ENCODE measurements around the gene CAPN14. TPM values are rescaled to one million over a fixed set of nuclear protein-coding genes. Genes with fewer than 3 reads are reported as not detected.

The CAPN14 gene
- total and polyA plus RNA-seq, 10 donors = 0.26 to 2.7 (median 0.92) TPM

DNA sequence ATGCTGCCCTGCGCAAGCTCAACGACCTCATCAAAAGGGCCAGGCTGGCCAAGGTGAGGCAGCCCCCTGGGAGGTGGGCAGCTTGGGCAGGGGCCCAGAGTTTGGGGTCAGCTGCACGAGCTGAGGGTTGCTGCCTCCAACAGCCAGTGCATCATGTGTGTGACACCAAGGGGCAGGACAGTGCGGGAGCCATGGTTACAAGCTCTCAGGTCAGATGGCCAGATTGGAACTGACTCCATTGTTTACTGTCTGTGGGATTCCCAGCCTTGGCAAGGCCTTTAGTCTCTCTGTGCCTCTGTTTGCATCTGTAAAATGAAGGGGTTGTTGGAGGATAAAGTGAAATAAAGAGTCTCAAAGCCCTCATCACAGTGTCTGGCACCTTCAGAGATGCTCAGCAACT lies 43.6 kb upstream of the CAPN14 start:
- Histone ChIP-seq H3K36me3 (peaks cover 0 to 55% (median 14%) of the 10 kb centered on the region in 6 donors), H3K4me1 (peaks cover 6 to 35% (median 21%) of the 10 kb centered on the region in 6 donors), H3K27me3 (replicated peaks in 1 of 7) (no peaks in the 10 kb centered on the region), H3K27ac (no peak overlapping the region), H3K4me3 (no peak overlapping the region), H3K9me3 (no peaks in the 10 kb centered on the region)
- no peak for DNase-seq
- intact Hi-C loops (cut with DNase I; ENCODE audit: low total_unique reads) = no loop called here
- 86 to 98% (median 95%) methylated on average over 4 of the region's 4 CpGs for WGBS, 5 donors
- no peak for TF ChIP-seq POLR2A (IDR thresholded peaks at IDR 0.05)
- no peak for TF ChIP-seq POLR2AphosphoS5 (IDR thresholded peaks at IDR 0.05)
- no peak for TF ChIP-seq CTCF (IDR thresholded peaks at IDR 0.05 in 8 of 11, conservative IDR thresholded peaks at IDR 0.05 in 3 of 11)

- WGBS, 5 donors = 80 to 96% (median 86%) methylated on average over 3 of the region's 3 CpGs
These were observed 41.8 kb upstream of the CAPN14 start for GRCh38 chr2:31259075-31259474.

GRCh38 chr2:31258351-31258750 lies 41.0 kb upstream of the CAPN14 start:
- 63 to 70% (median 67%) methylated on average over 5 of the region's 5 CpGs for WGBS, 5 donors
- H3K9me3 ChIP-seq = no peaks in the 10 kb centered on the region
- peaks cover 0 to 41% (median 10%) of the 10 kb centered on the region in 6 donors for H3K36me3 ChIP-seq
- H3K27ac ChIP-seq = peak overlapping the region in 2 of 8 donors; percentile 69 to 85
- TF ChIP-seq POLR2A (IDR thresholded peaks at IDR 0.05) (no peak), POLR2AphosphoS5 (IDR thresholded peaks at IDR 0.05) (peak in 1 of 3 donors; percentile 22), CTCF (IDR thresholded peaks at IDR 0.05 in 8 of 11, conservative IDR thresholded peaks at IDR 0.05 in 3 of 11) (no peak)
- no peaks in the 10 kb centered on the region for H3K27me3 ChIP-seq (replicated peaks in 1 of 7)
- intact Hi-C loops (cut with DNase I; ENCODE audit: low total_unique reads) = no loop called here
- peaks cover 6 to 60% (median 41%) of the 10 kb centered on the region in 6 donors for H3K4me1 ChIP-seq
- H3K4me3 ChIP-seq = no peak overlapping the region
- no peak for DNase-seq

More at GRCh38 chr2:31259075-31259474, 41.8 kb upstream of the CAPN14 start:
- Histone ChIP-seq H3K4me3 (no peak overlapping the region), H3K9me3 (no peaks in the 10 kb centered on the region), H3K27me3 (replicated peaks in 1 of 7) (no peaks in the 10 kb centered on the region), H3K36me3 (peaks cover 0 to 47% (median 10%) of the 10 kb centered on the region in 6 donors), H3K4me1 (peaks cover 6 to 53% (median 34%) of the 10 kb centered on the region in 6 donors), H3K27ac (peak overlapping the region in 1 of 8 donors; percentile 85)
- TF ChIP-seq CTCF (IDR thresholded peaks at IDR 0.05 in 8 of 11, conservative IDR thresholded peaks at IDR 0.05 in 3 of 11) (no peak), POLR2A (IDR thresholded peaks at IDR 0.05) (no peak), POLR2AphosphoS5 (IDR thresholded peaks at IDR 0.05) (no peak)
- no peak for DNase-seq
- intact Hi-C loops (cut with DNase I; ENCODE audit: low total_unique reads) = no loop called here

GRCh38 chr2:31256611-31257382 lies 39.5 kb upstream of the CAPN14 start:
- H3K27me3 ChIP-seq (replicated peaks in 1 of 7) = no peaks in the 10 kb centered on the region
- intact Hi-C loops (cut with DNase I; ENCODE audit: low total_unique reads) = no loop called here
- H3K9me3 ChIP-seq = no peaks in the 10 kb centered on the region
- WGBS, 5 donors = 72 to 82% (median 77%) methylated on average over 4 of the region's 4 CpGs
- peaks cover 0 to 30% (median 10%) of the 10 kb centered on the region in 6 donors for H3K36me3 ChIP-seq
- TF ChIP-seq POLR2A (IDR thresholded peaks at IDR 0.05) = no peak
- TF ChIP-seq POLR2AphosphoS5 (IDR thresholded peaks at IDR 0.05) = no peak
- no peak for TF ChIP-seq CTCF (IDR thresholded peaks at IDR 0.05 in 8 of 11, conservative IDR thresholded peaks at IDR 0.05 in 3 of 11)
- no peak for DNase-seq
- peak overlapping the region in 1 of 8 donors; percentile 27 for H3K4me3 ChIP-seq
- H3K4me1 ChIP-seq = peaks cover 6 to 75% (median 53%) of the 10 kb centered on the region in 6 donors
- H3K27ac ChIP-seq = peak overlapping the region in 4 of 8 donors; percentile 30 to 85 (median 71)
